Measurements from ENCODE around the gene ABI1. TPM values are rescaled to one million over a fixed set of nuclear protein-coding genes. Genes with fewer than 3 reads are reported as not detected.

Gene ABI1
- total and polyA plus RNA-seq, 4 donors, result 25.1 to 70.2 (median 45.3) TPM

- TF ChIP-seq, protein P1, sequence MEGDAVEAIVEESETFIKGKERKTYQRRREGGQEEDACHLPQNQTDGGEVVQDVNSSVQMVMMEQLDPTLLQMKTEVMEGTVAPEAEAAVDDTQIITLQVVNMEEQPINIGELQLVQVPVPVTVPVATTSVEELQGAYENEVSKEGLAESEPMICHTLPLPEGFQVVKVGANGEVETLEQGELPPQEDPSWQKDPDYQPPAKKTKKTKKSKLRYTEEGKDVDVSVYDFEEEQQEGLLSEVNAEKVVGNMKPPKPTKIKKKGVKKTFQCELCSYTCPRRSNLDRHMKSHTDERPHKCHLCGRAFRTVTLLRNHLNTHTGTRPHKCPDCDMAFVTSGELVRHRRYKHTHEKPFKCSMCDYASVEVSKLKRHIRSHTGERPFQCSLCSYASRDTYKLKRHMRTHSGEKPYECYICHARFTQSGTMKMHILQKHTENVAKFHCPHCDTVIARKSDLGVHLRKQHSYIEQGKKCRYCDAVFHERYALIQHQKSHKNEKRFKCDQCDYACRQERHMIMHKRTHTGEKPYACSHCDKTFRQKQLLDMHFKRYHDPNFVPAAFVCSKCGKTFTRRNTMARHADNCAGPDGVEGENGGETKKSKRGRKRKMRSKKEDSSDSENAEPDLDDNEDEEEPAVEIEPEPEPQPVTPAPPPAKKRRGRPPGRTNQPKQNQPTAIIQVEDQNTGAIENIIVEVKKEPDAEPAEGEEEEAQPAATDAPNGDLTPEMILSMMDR (IDR thresholded peaks at IDR 0.05; ENCODE audit: control extremely low read depth, extremely low read depth), result no peak
- 87 to 92% methylated on average over 10 of the region's 10 CpGs for WGBS, 2 donors
- Histone ChIP-seq H3K9me3 (ENCODE audit: control insufficient read depth in 4 of 4, insufficient read depth in 3 of 4, low read length in 3 of 4) (no peaks in the 10 kb centered on the region), H3K27me3 (ENCODE audit: control insufficient read depth in 3 of 3, insufficient read depth in 3 of 3, low read length in 2 of 3) (no peaks in the 10 kb centered on the region), H3K4me1 (ENCODE audit: control insufficient read depth in 5 of 5, insufficient read depth in 5 of 5, low read length in 5 of 5) (peaks cover 0 to 6% (median 0%) of the 10 kb centered on the region in 5 donors), H3K4me3 (no peak overlapping the region), H3K36me3 (ENCODE audit: control insufficient read depth in 4 of 4, insufficient read depth in 4 of 4, low read length in 4 of 4) (peaks cover 9 to 20% (median 14%) of the 10 kb centered on the region in 4 donors), H3K9ac (ENCODE audit: insufficient read depth in 1 of 2, low read length in 2 of 2) (no peak overlapping the region), H3K27ac (ENCODE audit: low read depth in 1 of 2, low read length in 1 of 2) (no peak overlapping the region)
- no peak for ATAC-seq (ENCODE audit: insufficient read depth, low FRiP score)
- DNase-seq, result no peak
These were observed 153.8 kb downstream of the ABI1 start for GRCh38 chr10:26706936-26707335.

DNA sequence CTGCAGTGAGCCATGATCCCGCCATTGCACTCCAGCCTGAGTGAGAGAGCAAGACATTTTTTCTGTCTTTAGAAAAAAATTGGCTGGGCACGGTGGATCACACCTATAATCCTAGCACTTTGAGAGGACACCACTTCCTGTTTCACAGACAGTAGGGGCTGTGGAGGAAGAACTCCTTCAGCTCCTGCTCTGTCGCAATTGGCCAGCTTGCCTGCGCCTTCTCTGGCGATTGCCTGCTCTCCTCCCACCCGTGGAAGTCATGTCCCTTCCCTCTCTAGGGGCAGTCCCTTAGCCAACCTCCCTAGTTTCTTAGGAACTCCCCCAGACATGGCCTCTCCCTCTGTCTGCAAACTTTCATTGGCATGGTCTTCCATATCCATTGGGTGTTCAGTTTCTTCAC is 154.6 kb downstream of the ABI1 start:
- peaks cover 12 to 19% (median 12%) of the 10 kb centered on the region in 4 donors for H3K36me3 ChIP-seq (ENCODE audit: control insufficient read depth in 4 of 4, insufficient read depth in 4 of 4, low read length in 4 of 4)
- no peak overlapping the region for H3K4me3 ChIP-seq
- ATAC-seq (ENCODE audit: insufficient read depth, low FRiP score) (no peak), DNase-seq (no peak)
- H3K9me3 ChIP-seq (ENCODE audit: control insufficient read depth in 4 of 4, insufficient read depth in 3 of 4, low read length in 3 of 4), result no peaks in the 10 kb centered on the region
- no peak overlapping the region for H3K9ac ChIP-seq (ENCODE audit: insufficient read depth in 1 of 2, low read length in 2 of 2)
- H3K27ac ChIP-seq (ENCODE audit: low read depth in 1 of 2, low read length in 1 of 2), result no peak overlapping the region
- no peaks in the 10 kb centered on the region for H3K27me3 ChIP-seq (ENCODE audit: control insufficient read depth in 3 of 3, insufficient read depth in 3 of 3, low read length in 2 of 3)
- H3K4me1 ChIP-seq (ENCODE audit: control insufficient read depth in 5 of 5, insufficient read depth in 5 of 5, low read length in 5 of 5), result peaks cover 0 to 6% (median 0%) of the 10 kb centered on the region in 5 donors
- 29 to 65% methylated on average over 6 of the region's 6 CpGs for WGBS, 2 donors
- TF ChIP-seq, protein P1 (IDR thresholded peaks at IDR 0.05; ENCODE audit: control extremely low read depth, extremely low read depth), result no peak

GRCh38 chr10:26703974-26704373 is 156.8 kb downstream of the ABI1 start:
- peaks cover 11 to 17% (median 12%) of the 10 kb centered on the region in 4 donors for H3K36me3 ChIP-seq (ENCODE audit: control insufficient read depth in 4 of 4, insufficient read depth in 4 of 4, low read length in 4 of 4)
- DNase-seq (no peak), ATAC-seq (ENCODE audit: insufficient read depth, low FRiP score) (no peak)
- H3K9ac ChIP-seq (ENCODE audit: insufficient read depth in 1 of 2, low read length in 2 of 2), result no peak overlapping the region
- no peak overlapping the region for H3K4me3 ChIP-seq
- no peak overlapping the region for H3K27ac ChIP-seq (ENCODE audit: low read depth in 1 of 2, low read length in 1 of 2)
- H3K9me3 ChIP-seq (ENCODE audit: control insufficient read depth in 4 of 4, insufficient read depth in 3 of 4, low read length in 3 of 4), result no peaks in the 10 kb centered on the region
- WGBS, 2 donors, result 79 to 83% methylated on average over 9 of the region's 9 CpGs
- no peaks in the 10 kb centered on the region for H3K27me3 ChIP-seq (ENCODE audit: control insufficient read depth in 3 of 3, insufficient read depth in 3 of 3, low read length in 2 of 3)
- H3K4me1 ChIP-seq (ENCODE audit: control insufficient read depth in 5 of 5, insufficient read depth in 5 of 5, low read length in 5 of 5), result peaks cover 0 to 12% (median 0%) of the 10 kb centered on the region in 5 donors
- TF ChIP-seq, protein P1 (IDR thresholded peaks at IDR 0.05; ENCODE audit: control extremely low read depth, extremely low read depth), result no peak

- Histone ChIP-seq H3K9me3 (ENCODE audit: control insufficient read depth in 4 of 4, insufficient read depth in 3 of 4, low read length in 3 of 4) (no peaks in the 10 kb centered on the region), H3K27me3 (ENCODE audit: control insufficient read depth in 3 of 3, insufficient read depth in 3 of 3, low read length in 2 of 3) (no peaks in the 10 kb centered on the region), H3K9ac (ENCODE audit: insufficient read depth in 1 of 2, low read length in 2 of 2) (no peak overlapping the region), H3K36me3 (ENCODE audit: control insufficient read depth in 4 of 4, insufficient read depth in 4 of 4, low read length in 4 of 4) (peaks cover 8 to 17% (median 10%) of the 10 kb centered on the region in 4 donors), H3K4me1 (ENCODE audit: control insufficient read depth in 5 of 5, insufficient read depth in 5 of 5, low read length in 5 of 5) (peaks cover 0 to 17% (median 7%) of the 10 kb centered on the region in 5 donors), H3K27ac (ENCODE audit: low read depth in 1 of 2, low read length in 1 of 2) (no peak overlapping the region), H3K4me3 (no peak overlapping the region)
- TF ChIP-seq, protein P1 (IDR thresholded peaks at IDR 0.05; ENCODE audit: control extremely low read depth, extremely low read depth), result no peak
- DNase-seq (no peak), ATAC-seq (ENCODE audit: insufficient read depth, low FRiP score) (no peak)
- 96 to 97% methylated on average over 4 of the region's 4 CpGs for WGBS, 2 donors
These were observed 157.7 kb downstream of the ABI1 start for GRCh38 chr10:26703096-26703495.

All from lung (tissue), 12 donors.